ENCODE data around the gene MARCHF4.

MARCHF4 gene

GRCh38 chr2:216348756-216349308 lies 23.5 kb downstream of the MARCHF4 start:
- no peak for DNase-seq

- DNase-seq, result no peak
Measured at GRCh38 chr2:216346781-216347180, 25.5 kb downstream of the MARCHF4 start.

- no peak for DNase-seq
Measured at GRCh38 chr2:216345846-216346245, 26.4 kb downstream of the MARCHF4 start.

GRCh38 chr2:216344950-216345300 lies 27.4 kb downstream of the MARCHF4 start:
- DNase-seq, result no peak

GRCh38 chr2:216344206-216344949 lies 27.9 kb downstream of the MARCHF4 start:
- DNase-seq, result no peak

GRCh38 chr2:216343221-216343980 lies 28.9 kb downstream of the MARCHF4 start:
- no peak for DNase-seq

GRCh38 chr2:216341121-216341520 lies 31.2 kb downstream of the MARCHF4 start:
- DNase-seq, result no peak

GRCh38 chr2:216340280-216340631 lies 32.0 kb downstream of the MARCHF4 start:
- DNase-seq, result no peak

- no peak for DNase-seq
Measured at GRCh38 chr2:216339456-216340279, 32.6 kb downstream of the MARCHF4 start.

- DNase-seq, result no peak
Measured at GRCh38 chr2:216335252-216335651, 37.0 kb downstream of the MARCHF4 start.

GRCh38 chr2:216328347-216328746 lies 43.9 kb downstream of the MARCHF4 start:
- peak; percentile 40 for DNase-seq

- DNase-seq, result no peak
Measured at GRCh38 chr2:216327447-216327935, 44.8 kb downstream of the MARCHF4 start.

All from OCI-M1 (cell line).